Mucosa of descending colon (tissue), 3 donors: Measurements from ENCODE around the gene ZNF462. TPM values are rescaled to one million over a fixed set of nuclear protein-coding genes. Genes with fewer than 3 reads are reported as not detected.

ENCODE experiments used
- ATAC-seq: fragments of 200-7000 bp; cut with Tn5 transposase; one replicate; pipeline ENCODE4 v1.9.1; 2020; ENCODE audit warnings: mild to moderate bottlenecking, moderate library complexity
- DNase-seq, 3 donors: peaks; one replicate each; pipeline ENCODE4 v3.0.0-alpha.2; 2020
- H3K36me3 ChIP-seq: fragments of 200-600 bp; one replicate; pipeline ENCODE4 v1.8.0; 2021; ENCODE audit warnings: low read depth, mild to moderate bottlenecking
- H3K4me1 ChIP-seq: fragments of 200-600 bp; one replicate; pipeline ENCODE4 v1.8.0; 2021; ENCODE audit warnings: low read depth, mild to moderate bottlenecking
- H3K4me3 ChIP-seq: fragments of 200-600 bp; one replicate; pipeline ENCODE4 v1.8.0; 2021; ENCODE audit warnings: mild to moderate bottlenecking
- H3K9me3 ChIP-seq: fragments of 200-600 bp; one replicate; pipeline ENCODE4 v1.8.0; 2021; ENCODE audit warnings: mild to moderate bottlenecking
- intact Hi-C, 2 donors: fragments of 100-400 bp; cut with DNase I in 1 of 2; cut with micrococcal nuclease in 1 of 2; formaldehyde crosslinking; loops; one replicate each; pipeline versions ENCODE4 v1.11.0 to v1.11.1; 2022; cut with DNase I, micrococcal nuclease
- total RNA-seq, 3 donors: library from RNA; stranded (reverse); fragmentation: NEBNext Ultra II Directional in 2 of 3; extraction: Animal tissue kit (Norgen Biotek cat#: 25700) in 2 of 3; gene quantifications; one replicate each; pipeline versions ENCODE4 v1.2.1 to v1.2.4, GENCODE V29; 2021 to 2023
- TF ChIP-seq, protein P1 (sequence below): fragments of 200-600 bp; IDR thresholded peaks from one replicate; pipeline ENCODE4 v1.8.0; 2022; ENCODE audit warnings: antibody characterized with exemption, mild to moderate bottlenecking
- donor health status: DM: no; HTN: no; CAD: no; lungs with moderate emphysema.
- donor health status: DM: no; HTN: no; CAD: no.
- donor health status: DM: no; HTN: yes; CAD: no.

The ZNF462 gene
- total RNA-seq, 3 donors from 2014 or later: 34.8 to 54.7 (median 48.7) TPM

DNA sequence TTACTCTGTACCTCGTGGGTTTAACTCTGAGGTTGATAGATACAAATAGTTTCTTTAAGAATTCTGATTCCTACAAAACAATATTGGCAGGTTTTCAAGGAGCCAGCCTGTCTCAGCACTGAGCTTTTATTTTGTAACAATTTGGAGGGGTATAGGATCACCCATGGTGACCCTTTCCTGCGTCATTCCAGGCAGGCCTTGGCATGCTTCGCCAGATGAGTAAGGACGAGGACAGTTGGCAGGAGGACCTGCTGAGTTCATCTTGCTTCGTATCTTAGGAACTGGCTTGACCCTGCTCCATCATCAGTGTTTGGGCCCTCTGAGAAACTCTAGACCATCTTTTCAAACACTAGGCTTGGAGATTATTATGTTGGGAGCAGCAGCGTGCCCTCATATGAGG lies 17.9 kb downstream of the ZNF462 start:
- intact Hi-C loops: no loop called here
- Histone ChIP-seq H3K9me3 (no peaks in the 10 kb centered on the region), H3K4me1 (peaks cover 15% of the 10 kb centered on the region), H3K36me3 (no peaks in the 10 kb centered on the region), H3K4me3 (no peak overlapping the region)
- TF ChIP-seq, protein P1, sequence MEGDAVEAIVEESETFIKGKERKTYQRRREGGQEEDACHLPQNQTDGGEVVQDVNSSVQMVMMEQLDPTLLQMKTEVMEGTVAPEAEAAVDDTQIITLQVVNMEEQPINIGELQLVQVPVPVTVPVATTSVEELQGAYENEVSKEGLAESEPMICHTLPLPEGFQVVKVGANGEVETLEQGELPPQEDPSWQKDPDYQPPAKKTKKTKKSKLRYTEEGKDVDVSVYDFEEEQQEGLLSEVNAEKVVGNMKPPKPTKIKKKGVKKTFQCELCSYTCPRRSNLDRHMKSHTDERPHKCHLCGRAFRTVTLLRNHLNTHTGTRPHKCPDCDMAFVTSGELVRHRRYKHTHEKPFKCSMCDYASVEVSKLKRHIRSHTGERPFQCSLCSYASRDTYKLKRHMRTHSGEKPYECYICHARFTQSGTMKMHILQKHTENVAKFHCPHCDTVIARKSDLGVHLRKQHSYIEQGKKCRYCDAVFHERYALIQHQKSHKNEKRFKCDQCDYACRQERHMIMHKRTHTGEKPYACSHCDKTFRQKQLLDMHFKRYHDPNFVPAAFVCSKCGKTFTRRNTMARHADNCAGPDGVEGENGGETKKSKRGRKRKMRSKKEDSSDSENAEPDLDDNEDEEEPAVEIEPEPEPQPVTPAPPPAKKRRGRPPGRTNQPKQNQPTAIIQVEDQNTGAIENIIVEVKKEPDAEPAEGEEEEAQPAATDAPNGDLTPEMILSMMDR: no peak
- DNase-seq (no peak), ATAC-seq (no peak)

DNA sequence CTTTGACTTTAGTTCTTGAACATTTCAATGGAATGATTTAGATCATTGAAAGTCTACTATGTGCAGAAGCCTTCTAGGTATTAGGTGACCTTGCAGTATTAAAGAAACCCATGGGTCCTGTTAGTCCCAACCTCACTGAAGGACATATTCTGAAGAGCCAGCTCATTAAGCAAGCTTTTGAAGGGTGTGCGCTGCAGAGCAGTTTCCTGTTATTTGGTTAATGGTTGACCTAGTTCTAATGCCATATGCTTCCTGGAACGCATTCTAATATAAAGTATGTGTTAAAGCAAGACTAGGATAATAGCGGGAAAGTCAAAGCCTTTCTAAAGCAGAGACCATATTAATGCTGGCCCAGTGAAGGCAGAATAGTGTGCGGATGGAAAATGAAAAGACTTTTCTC lies 20.1 kb downstream of the ZNF462 start:
- TF ChIP-seq, protein P1: no peak
- Histone ChIP-seq H3K36me3 (no peaks in the 10 kb centered on the region), H3K4me3 (no peak overlapping the region), H3K4me1 (peaks cover 15% of the 10 kb centered on the region), H3K9me3 (no peaks in the 10 kb centered on the region)
- DNase-seq (no peak), ATAC-seq (no peak)
- intact Hi-C loops: no loop called here

DNA sequence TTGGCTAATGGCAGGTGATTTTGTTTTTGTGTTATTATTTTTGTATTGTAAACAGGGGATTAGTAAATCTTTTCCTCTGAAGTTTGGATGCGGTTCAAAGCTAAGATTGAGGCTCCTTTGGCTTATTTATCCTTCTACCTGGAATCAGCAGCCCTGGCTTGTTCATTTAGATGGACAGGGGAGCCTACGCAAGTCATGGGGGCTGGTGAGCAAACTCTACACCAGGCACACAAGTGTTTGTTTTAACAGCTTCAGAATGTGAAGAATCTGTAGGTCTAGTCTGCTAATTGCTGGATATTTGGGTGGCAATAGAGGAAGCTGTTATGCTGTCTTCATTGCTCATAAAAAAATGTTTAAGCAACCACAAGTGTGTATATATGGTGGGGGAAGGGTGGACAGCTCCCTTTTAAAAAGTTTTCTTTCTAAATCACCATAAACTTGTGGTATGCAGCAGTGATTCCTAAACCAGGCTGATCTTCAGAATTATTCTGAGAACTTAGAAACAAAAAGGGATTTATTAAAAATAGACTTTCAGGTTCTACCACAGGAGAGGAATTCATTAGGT lies 20.7 kb downstream of the ZNF462 start:
- ATAC-seq (no peak), DNase-seq (no peak)
- TF ChIP-seq, protein P1: no peak
- no peaks in the 10 kb centered on the region for H3K9me3 ChIP-seq
- H3K4me1 ChIP-seq: peaks cover 15% of the 10 kb centered on the region
- intact Hi-C loops: no loop called here
- no peak overlapping the region for H3K4me3 ChIP-seq
- H3K36me3 ChIP-seq: no peaks in the 10 kb centered on the region

DNA sequence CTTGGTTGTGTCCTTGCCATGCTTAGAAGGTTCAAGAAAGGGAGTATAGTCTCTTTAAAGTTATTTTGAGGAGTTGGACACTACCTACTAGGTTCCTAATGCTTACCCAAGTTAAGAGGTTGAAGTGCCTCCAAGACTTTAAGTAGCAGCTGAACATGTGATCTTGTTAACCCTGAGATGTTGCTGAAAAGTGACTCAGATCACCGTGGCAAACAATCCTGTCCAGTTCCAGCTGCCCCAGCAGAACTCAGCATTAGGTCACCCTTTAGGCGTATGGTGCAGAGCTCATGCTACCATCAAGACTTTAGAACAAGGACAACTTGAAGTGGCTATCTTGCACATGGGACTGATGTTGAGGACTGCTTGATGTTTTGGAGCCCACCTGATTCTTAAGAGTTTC lies 22.5 kb downstream of the ZNF462 start:
- Histone ChIP-seq H3K9me3 (no peaks in the 10 kb centered on the region), H3K4me1 (peaks cover 15% of the 10 kb centered on the region), H3K36me3 (no peaks in the 10 kb centered on the region), H3K4me3 (no peak overlapping the region)
- ATAC-seq (peak; percentile 75), DNase-seq (no peak)
- TF ChIP-seq, protein P1: no peak
- intact Hi-C loops: no loop called here

DNA sequence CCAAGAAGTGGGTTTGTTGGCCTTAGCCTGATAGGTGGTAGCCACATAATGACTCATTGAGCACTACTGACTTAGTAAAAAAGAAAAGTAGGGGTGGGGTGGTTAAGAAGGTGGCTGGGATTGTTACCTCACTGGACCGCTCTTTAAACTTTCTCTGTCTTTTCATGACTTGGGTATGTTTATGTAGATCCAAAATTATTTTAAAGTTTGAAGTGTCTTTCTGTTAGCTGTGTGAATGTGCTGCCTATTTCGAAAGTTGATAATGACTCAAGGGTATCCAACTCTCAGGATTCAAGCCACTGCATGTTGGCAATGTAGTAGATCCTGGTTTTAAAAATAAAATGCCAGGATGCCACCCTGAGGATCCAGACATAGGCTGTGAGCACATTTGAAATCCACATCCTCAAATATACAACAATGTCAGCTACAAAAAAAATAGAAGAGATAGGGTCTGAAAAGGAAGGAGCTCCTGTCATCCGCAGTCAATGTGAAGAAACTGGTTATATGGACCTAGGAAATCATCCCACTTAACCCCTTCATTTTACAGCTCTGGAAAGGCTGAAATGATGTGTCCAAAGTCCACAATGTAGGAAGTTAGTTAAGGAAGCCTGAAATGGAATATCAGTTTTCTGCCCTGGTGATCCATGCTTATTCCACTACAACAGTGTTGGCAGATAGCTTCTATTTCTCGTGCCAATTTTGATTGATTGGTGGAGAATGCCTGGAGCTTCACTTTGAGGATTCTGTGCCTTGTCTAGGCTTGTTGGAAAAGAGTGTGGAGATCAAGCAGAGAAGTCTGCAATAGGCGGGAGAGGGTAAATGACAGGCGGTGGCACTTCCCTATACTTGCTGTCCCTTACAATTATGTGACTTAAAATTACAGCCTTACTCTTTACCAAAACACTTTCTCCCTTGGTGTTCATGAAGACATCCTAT lies 23.4 kb downstream of the ZNF462 start:
- H3K9me3 ChIP-seq: no peaks in the 10 kb centered on the region
- no peaks in the 10 kb centered on the region for H3K36me3 ChIP-seq
- intact Hi-C loops: no loop called here
- ATAC-seq (peak; percentile 80), DNase-seq (no peak)
- H3K4me3 ChIP-seq: no peak overlapping the region
- peaks cover 14% of the 10 kb centered on the region for H3K4me1 ChIP-seq
- TF ChIP-seq, protein P1: no peak
